Body of pancreas (tissue), 4 donors: ENCODE results near the gene ZNF488.

Experiments
- CTCF ChIP-seq, 7 experiments: fragments of 450-650 bp in 4 of 7; fragments of 200-600 bp in 3 of 7; sonication (generic) in 3 of 7; IDR thresholded peaks; one replicate each; pipeline ENCODE4 v1.5.1; 2016 to 2019; ENCODE audit warnings: antibody characterized with exemption in 7 of 7
- POLR2A ChIP-seq, 3 donors: fragments of 450-650 bp; IDR thresholded peaks; one replicate each; pipeline ENCODE4 v1.6.1; 2016; ENCODE audit warnings: antibody characterized with exemption in 3 of 3, mild to moderate bottlenecking in 2 of 3

GRCh38 chr10:47410862-47411261 lies 26.8 kb upstream of the ZNF488 start:
- TF ChIP-seq POLR2A (IDR thresholded peaks at IDR 0.05) (no peak), CTCF (IDR thresholded peaks at IDR 0.05) (no peak)
